Heart left ventricle (tissue), 13 donors: ENCODE data around the gene TTC38.

Source experiments
- POLR2A ChIP-seq, 2 donors: fragments of 450-650 bp; IDR thresholded peaks; one replicate each; pipeline ENCODE4 v1.6.1; 2017; ENCODE audit warnings: antibody characterized with exemption in 2 of 2, mild to moderate bottlenecking in 2 of 2, moderate library complexity in 2 of 2
- TF ChIP-seq, protein P1 (sequence below), 12 donors: fragments of 200-600 bp; sonication (generic) in 4 of 12; IDR thresholded peaks; one replicate each; pipeline versions ENCODE4 v1.5.0 to v1.8.0; 2018 to 2022; ENCODE audit warnings: antibody characterized with exemption in 12 of 12, mild to moderate bottlenecking in 5 of 12
- donor health status: ischemic (EF 13 %, LVEDD 7.1; RV severe dilation, severe dysfunction).
- donor health status: DM: no; HTN: yes; CAD: no.
- donor health status: DM: no; HTN: no; CAD: no.
- donor health status: ischemic (EF 25% LVEDD 6.9; RV normal size, moderate dysfunction).
- donor health status: ischemic (EF 25% LVEDD 5.7; RV mildly dilated, moderate dysfunction).
- donor health status: ischemic (EF 35%, LVEDD 5.7; RV mildly dilated, moderate dysfunction).
- donor health status: nonischemic (EF 11% LVEDD 7.7; RV severe dilation, severe dysfunction).
- donor health status: DM: yes; HTN: yes; CAD: no.
- donor health status: PGD.
- donor health status: ischemic (EF 29% LVEDD 5.4; RV normal size, mild dysfunction).
- donor health status: nonischemic (EF 23%, LVEDD 6.1; RV moderate dilation, normal function).

DNA sequence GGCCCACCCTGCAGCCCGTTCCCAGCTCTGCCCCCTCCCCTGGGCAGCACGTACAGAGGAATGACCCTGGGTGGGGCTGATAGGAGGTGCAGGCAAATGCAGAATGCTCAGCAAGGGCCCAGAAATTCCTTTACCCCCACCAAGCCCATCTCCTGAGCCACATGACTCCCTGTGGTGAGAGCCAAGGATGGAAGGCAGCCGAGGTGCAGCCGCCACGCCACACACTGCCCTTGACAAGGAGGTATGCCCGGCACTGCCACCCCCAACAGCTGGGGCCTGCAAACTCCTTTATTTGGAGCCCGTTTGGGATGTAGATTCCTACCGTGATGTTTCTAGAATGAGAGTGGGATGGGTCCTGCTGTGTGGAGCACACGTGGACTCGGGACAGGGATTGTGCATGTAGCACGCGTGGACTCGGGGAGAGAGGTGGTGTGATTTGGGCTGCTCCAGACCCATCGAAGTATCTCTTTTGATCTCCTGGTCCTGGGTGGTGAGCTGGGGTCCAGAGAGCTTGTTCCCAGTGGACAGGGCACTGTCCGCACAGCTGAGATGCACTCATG is 41.8 kb downstream of the TTC38 start:
- TF ChIP-seq, protein P1, sequence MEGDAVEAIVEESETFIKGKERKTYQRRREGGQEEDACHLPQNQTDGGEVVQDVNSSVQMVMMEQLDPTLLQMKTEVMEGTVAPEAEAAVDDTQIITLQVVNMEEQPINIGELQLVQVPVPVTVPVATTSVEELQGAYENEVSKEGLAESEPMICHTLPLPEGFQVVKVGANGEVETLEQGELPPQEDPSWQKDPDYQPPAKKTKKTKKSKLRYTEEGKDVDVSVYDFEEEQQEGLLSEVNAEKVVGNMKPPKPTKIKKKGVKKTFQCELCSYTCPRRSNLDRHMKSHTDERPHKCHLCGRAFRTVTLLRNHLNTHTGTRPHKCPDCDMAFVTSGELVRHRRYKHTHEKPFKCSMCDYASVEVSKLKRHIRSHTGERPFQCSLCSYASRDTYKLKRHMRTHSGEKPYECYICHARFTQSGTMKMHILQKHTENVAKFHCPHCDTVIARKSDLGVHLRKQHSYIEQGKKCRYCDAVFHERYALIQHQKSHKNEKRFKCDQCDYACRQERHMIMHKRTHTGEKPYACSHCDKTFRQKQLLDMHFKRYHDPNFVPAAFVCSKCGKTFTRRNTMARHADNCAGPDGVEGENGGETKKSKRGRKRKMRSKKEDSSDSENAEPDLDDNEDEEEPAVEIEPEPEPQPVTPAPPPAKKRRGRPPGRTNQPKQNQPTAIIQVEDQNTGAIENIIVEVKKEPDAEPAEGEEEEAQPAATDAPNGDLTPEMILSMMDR (IDR thresholded peaks at IDR 0.05): no peak
- TF ChIP-seq POLR2A (IDR thresholded peaks at IDR 0.05): no peak
